ENCODE results near the gene RPS6KA2.
"Not testable (repeated sequence)": the region's sequence is repeated elsewhere in the genome, so short reads cannot be mapped to it uniquely, and the experiment has no call there.

DNA sequence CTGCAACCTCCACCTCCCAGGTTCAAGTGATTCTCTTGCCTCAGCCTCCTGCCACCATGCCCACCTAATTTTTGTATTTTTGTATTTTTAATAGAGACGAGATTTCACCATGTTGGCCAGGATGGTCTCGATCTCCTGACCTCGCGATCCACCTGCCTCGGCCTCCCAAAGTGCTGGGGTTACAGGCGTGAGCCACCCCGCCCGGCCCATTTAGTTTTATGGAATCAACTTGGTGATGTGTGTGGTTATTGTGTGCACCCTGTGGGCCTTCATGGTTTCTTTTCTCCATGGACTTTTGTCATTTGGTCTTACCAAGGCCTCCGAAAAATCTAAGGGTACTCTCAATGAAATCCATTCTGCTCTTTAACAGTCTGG, 88.1 kb downstream of the RPS6KA2 start:
- TF ChIP-seq BHLHE40 (IDR thresholded peaks at IDR 0.05; ENCODE audit: borderline replicate concordance); FOXK2 (IDR thresholded peaks at IDR 0.05); ARNT (IDR thresholded peaks at IDR 0.05); ZNF384 (IDR thresholded peaks at IDR 0.05); SUZ12 (IDR thresholded peaks at IDR 0.05); L3MBTL2 (conservative IDR thresholded peaks at IDR 0.05); FOXM1 (IDR thresholded peaks at IDR 0.05; ENCODE audit: borderline replicate concordance); SP1 (IDR thresholded peaks at IDR 0.05); TARDBP (IDR thresholded peaks at IDR 0.05); NFRKB (IDR thresholded peaks at IDR 0.05); ELF4 (IDR thresholded peaks at IDR 0.05): not testable (repeated sequence)
